HEK293 (cell line): ENCODE results near the gene METTL5.

Experiments
- ELK4 ChIP-seq: IDR thresholded peaks from 2 replicates; pipeline ENCODE4 v1.6.1; 2011; ENCODE audit warnings: mild to moderate bottlenecking, low read depth, low read length, borderline replicate concordance
- PRDM10 ChIP-seq: fragments of 450-650 bp; formaldehyde crosslinking; IDR thresholded peaks from 2 replicates; pipeline ENCODE4 v1.5.1; 2016; ENCODE audit warnings: missing biosample characterization, missing genetic modification characterization
- ZBTB1 ChIP-seq: fragments of 450-650 bp; formaldehyde crosslinking; IDR thresholded peaks from 2 replicates; pipeline ENCODE4 v1.5.1; 2016; ENCODE audit warnings: missing biosample characterization, missing genetic modification characterization
- ZBTB8A ChIP-seq: fragments of 450-650 bp; formaldehyde crosslinking; IDR thresholded peaks from 2 replicates; pipeline ENCODE4 v1.5.1; 2016; ENCODE audit warnings: missing biosample characterization, missing genetic modification characterization
- ZNF10 ChIP-seq: fragments of 450-650 bp; formaldehyde crosslinking; IDR thresholded peaks from 2 replicates; pipeline ENCODE4 v1.5.1; 2017; ENCODE audit warnings: missing biosample characterization, missing genetic modification characterization
- ZNF302 ChIP-seq: fragments of 450-650 bp; formaldehyde crosslinking; IDR thresholded peaks from 2 replicates; pipeline ENCODE4 v1.5.1; 2016; ENCODE audit warnings: missing biosample characterization, missing genetic modification characterization, low read depth
- ZNF580 ChIP-seq: fragments of 450-650 bp; formaldehyde crosslinking; IDR thresholded peaks from 2 replicates; pipeline ENCODE4 v1.5.1; 2016; ENCODE audit warnings: missing biosample characterization, missing genetic modification characterization
- TF ChIP-seq, protein P1 (sequence below): fragments of 450-650 bp; formaldehyde crosslinking; IDR thresholded peaks from 2 replicates; pipeline ENCODE4 v1.5.1; 2016; ENCODE audit warnings: missing biosample characterization, missing genetic modification characterization
- TF ChIP-seq, protein P2 (sequence below): fragments of 450-650 bp; formaldehyde crosslinking; IDR thresholded peaks from 2 replicates; pipeline ENCODE4 v1.5.1; 2017; ENCODE audit warnings: missing biosample characterization, mild to moderate bottlenecking, missing genetic modification characterization, moderate library complexity
- TF ChIP-seq, protein P3 (sequence below): fragments of 450-650 bp; formaldehyde crosslinking; IDR thresholded peaks from 2 replicates; pipeline ENCODE4 v1.5.1; 2016; ENCODE audit warnings: missing biosample characterization, missing genetic modification characterization
- TF ChIP-seq, protein P4 (sequence below): fragments of 450-650 bp; formaldehyde crosslinking; IDR thresholded peaks from 2 replicates; pipeline ENCODE4 v1.5.1; 2016; ENCODE audit warnings: missing biosample characterization, missing genetic modification characterization

GRCh38 chr2:169798718-169799592 lies 25.8 kb downstream of the METTL5 start, which contains the start of gene SSB:
- TF ChIP-seq, protein P1, sequence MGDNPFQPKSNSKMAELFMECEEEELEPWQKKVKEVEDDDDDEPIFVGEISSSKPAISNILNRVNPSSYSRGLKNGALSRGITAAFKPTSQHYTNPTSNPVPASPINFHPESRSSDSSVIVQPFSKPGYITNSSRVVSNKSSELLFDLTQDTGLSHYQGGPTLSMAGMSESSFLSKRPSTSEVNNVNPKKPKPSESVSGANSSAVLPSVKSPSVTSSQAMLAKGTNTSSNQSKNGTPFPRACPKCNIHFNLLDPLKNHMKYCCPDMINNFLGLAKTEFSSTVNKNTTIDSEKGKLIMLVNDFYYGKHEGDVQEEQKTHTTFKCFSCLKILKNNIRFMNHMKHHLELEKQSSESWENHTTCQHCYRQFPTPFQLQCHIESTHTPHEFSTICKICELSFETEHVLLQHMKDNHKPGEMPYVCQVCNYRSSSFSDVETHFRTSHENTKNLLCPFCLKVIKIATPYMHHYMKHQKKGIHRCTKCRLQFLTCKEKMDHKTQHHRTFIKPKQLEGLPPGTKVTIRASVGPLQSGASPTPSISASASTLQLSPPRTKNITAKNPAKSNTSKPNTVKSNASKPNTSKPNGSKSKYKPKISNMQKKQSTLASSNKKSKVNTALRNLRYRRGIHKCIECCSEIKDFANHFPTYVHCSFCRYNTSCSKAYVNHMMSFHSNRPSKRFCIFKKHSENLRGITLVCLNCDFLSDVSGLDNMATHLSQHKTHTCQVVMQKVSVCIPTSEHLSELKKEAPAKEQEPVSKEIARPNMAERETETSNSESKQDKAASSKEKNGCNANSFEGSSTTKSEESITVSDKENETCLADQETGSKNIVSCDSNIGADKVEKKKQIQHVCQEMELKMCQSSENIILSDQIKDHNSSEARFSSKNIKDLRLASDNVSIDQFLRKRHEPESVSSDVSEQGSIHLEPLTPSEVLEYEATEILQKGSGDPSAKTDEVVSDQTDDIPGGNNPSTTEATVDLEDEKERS (tag by site-specific recombination), result no peak
- TF ChIP-seq, protein P2, sequence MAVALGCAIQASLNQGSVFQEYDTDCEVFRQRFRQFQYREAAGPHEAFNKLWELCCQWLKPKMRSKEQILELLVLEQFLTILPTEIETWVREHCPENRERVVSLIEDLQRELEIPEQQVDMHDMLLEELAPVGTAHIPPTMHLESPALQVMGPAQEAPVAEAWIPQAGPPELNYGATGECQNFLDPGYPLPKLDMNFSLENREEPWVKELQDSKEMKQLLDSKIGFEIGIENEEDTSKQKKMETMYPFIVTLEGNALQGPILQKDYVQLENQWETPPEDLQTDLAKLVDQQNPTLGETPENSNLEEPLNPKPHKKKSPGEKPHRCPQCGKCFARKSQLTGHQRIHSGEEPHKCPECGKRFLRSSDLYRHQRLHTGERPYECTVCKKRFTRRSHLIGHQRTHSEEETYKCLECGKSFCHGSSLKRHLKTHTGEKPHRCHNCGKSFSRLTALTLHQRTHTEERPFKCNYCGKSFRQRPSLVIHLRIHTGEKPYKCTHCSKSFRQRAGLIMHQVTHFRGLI (tag by site-specific recombination), result no peak
- TF ChIP-seq, protein P3, sequence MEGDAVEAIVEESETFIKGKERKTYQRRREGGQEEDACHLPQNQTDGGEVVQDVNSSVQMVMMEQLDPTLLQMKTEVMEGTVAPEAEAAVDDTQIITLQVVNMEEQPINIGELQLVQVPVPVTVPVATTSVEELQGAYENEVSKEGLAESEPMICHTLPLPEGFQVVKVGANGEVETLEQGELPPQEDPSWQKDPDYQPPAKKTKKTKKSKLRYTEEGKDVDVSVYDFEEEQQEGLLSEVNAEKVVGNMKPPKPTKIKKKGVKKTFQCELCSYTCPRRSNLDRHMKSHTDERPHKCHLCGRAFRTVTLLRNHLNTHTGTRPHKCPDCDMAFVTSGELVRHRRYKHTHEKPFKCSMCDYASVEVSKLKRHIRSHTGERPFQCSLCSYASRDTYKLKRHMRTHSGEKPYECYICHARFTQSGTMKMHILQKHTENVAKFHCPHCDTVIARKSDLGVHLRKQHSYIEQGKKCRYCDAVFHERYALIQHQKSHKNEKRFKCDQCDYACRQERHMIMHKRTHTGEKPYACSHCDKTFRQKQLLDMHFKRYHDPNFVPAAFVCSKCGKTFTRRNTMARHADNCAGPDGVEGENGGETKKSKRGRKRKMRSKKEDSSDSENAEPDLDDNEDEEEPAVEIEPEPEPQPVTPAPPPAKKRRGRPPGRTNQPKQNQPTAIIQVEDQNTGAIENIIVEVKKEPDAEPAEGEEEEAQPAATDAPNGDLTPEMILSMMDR, result no peak
- no peak for TF ChIP-seq ZNF580 (tag by site-specific recombination)
- TF ChIP-seq PRDM10 (tag by site-specific recombination), result peak; percentile 89
- no peak for TF ChIP-seq ZNF302
- TF ChIP-seq, protein P4, sequence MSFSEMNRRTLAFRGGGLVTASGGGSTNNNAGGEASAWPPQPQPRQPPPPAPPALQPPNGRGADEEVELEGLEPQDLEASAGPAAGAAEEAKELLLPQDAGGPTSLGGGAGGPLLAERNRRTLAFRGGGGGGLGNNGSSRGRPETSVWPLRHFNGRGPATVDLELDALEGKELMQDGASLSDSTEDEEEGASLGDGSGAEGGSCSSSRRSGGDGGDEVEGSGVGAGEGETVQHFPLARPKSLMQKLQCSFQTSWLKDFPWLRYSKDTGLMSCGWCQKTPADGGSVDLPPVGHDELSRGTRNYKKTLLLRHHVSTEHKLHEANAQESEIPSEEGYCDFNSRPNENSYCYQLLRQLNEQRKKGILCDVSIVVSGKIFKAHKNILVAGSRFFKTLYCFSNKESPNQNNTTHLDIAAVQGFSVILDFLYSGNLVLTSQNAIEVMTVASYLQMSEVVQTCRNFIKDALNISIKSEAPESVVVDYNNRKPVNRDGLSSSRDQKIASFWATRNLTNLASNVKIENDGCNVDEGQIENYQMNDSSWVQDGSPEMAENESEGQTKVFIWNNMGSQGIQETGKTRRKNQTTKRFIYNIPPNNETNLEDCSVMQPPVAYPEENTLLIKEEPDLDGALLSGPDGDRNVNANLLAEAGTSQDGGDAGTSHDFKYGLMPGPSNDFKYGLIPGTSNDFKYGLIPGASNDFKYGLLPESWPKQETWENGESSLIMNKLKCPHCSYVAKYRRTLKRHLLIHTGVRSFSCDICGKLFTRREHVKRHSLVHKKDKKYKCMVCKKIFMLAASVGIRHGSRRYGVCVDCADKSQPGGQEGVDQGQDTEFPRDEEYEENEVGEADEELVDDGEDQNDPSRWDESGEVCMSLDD (tag by site-specific recombination), result no peak
- TF ChIP-seq ZNF10 (tag by site-specific recombination), result no peak
- no peak for TF ChIP-seq ELK4
- TF ChIP-seq ZBTB1 (tag by site-specific recombination), result no peak
- no peak for TF ChIP-seq ZBTB8A (tag by site-specific recombination)
